Thyroid gland (tissue), 4 donors: ENCODE results near the gene CACHD1. TPM values are rescaled to one million over a fixed set of nuclear protein-coding genes. Genes with fewer than 3 reads are reported as not detected.

Experiments
- DNase-seq, 2 donors: peaks; one replicate each; pipeline ENCODE4 v3.0.0-alpha.2; 2019
- H3K27ac ChIP-seq, 3 donors: fragments of 200-600 bp; sonication (generic); 1 replicate in 2 of 3; 2 replicates in 1 of 3; pipeline ENCODE4 v1.5.1; 2016 to 2019; ENCODE audit warnings: mild to moderate bottlenecking in 1 of 3, moderate library complexity in 1 of 3
- H3K27me3 ChIP-seq: fragments of 200-600 bp; sonication (generic); one replicate; pipeline ENCODE4 v1.5.1; 2019
- H3K36me3 ChIP-seq, 2 donors: fragments of 200-600 bp; sonication (generic); one replicate each; pipeline ENCODE4 v1.5.1; 2016 to 2019
- H3K4me1 ChIP-seq, 2 donors: fragments of 200-600 bp; sonication (generic); one replicate each; pipeline ENCODE4 v1.5.1; 2017 to 2019
- H3K4me3 ChIP-seq, 3 donors: fragments of 200-600 bp; sonication (generic); replicated peaks in 1 of 3; 1 replicate in 2 of 3; 2 replicates in 1 of 3; pipeline ENCODE4 v1.5.1; 2016; ENCODE audit warnings: mild to moderate bottlenecking in 1 of 3
- H3K9me3 ChIP-seq: fragments of 200-600 bp; sonication (generic); one replicate; pipeline ENCODE4 v1.5.1; 2017
- CTCF ChIP-seq, 6 experiments: fragments of 200-600 bp in 3 of 6; fragments of 450-650 bp in 3 of 6; sonication (generic) in 3 of 6; IDR thresholded peaks; one replicate each; pipeline ENCODE4 v1.5.1; 2016 to 2019; ENCODE audit warnings: antibody characterized with exemption in 6 of 6, mild to moderate bottlenecking in 2 of 6, inconsistent platforms in 1 of 6, moderate library complexity in 1 of 6
- POLR2A ChIP-seq, 2 donors: fragments of 450-650 bp; IDR thresholded peaks; one replicate each; pipeline ENCODE4 v1.6.1; 2017; ENCODE audit warnings: antibody characterized with exemption in 2 of 2, mild to moderate bottlenecking in 2 of 2, moderate library complexity in 1 of 2
- WGBS, 2 donors: methylation state at CpG; one replicate each; pipeline ENCODE4 v1.1.5; 2017; 5-methylcytosine and 5-hydroxymethylcytosine counted together
- intact Hi-C: fragments of 100-400 bp; cut with DNase I; formaldehyde crosslinking; loops from one replicate; pipeline ENCODE4 v1.15.1; 2023
- total RNA-seq, 4 donors: library from RNA; depleted of rRNA; stranded (reverse); fragments of >200 nt; gene quantifications; one replicate each; pipeline ENCODE4 v1.2.3, GENCODE V29; 2016

Gene CACHD1
- total RNA-seq, 4 donors from 2014 or later = 12.9 to 25.1 (median 17.0) TPM

- Histone ChIP-seq H3K4me3 (no peak overlapping the region), H3K27ac (no peak overlapping the region), H3K36me3 (peaks cover 0 to 12% of the 10 kb centered on the region in 2 donors), H3K9me3 (no peaks in the 10 kb centered on the region), H3K27me3 (no peaks in the 10 kb centered on the region), H3K4me1 (no peaks in the 10 kb centered on the region)
- intact Hi-C loops = loop anchor here (5.0 kb wide), 1 partner anchor 134 kb away; no protein-coding TSS in a partner anchor
- no peak for DNase-seq
- whole genome bisulfite sequencing, 2 donors = 80 to 81% methylated on average over 3 of the region's 3 CpGs
- TF ChIP-seq POLR2A (IDR thresholded peaks at IDR 0.05) (no peak), CTCF (IDR thresholded peaks at IDR 0.05) (no peak)
Measured at GRCh38 chr1:64687725-64688327, 217.9 kb downstream of the CACHD1 start.

- Histone ChIP-seq H3K4me3 (no peak overlapping the region), H3K36me3 (peaks cover 0 to 8% of the 10 kb centered on the region in 2 donors), H3K9me3 (no peaks in the 10 kb centered on the region), H3K4me1 (no peaks in the 10 kb centered on the region), H3K27me3 (no peaks in the 10 kb centered on the region), H3K27ac (no peak overlapping the region)
- 79 to 82% methylated on average over 7 of the region's 7 CpGs for WGBS, 2 donors
- DNase-seq = no peak
- intact Hi-C loops = no loop called here
- TF ChIP-seq POLR2A (IDR thresholded peaks at IDR 0.05) (no peak), CTCF (IDR thresholded peaks at IDR 0.05) (no peak)
Measured at GRCh38 chr1:64691626-64692025, 221.7 kb downstream of the CACHD1 start.

GRCh38 chr1:64692911-64693310 is 223.0 kb downstream of the CACHD1 start:
- 0 to 46% methylated on average over 1 of the region's 1 CpG for WGBS, 2 donors
- intact Hi-C loops = no loop called here
- no peaks in the 10 kb centered on the region for H3K9me3 ChIP-seq
- TF ChIP-seq POLR2A (IDR thresholded peaks at IDR 0.05) (no peak), CTCF (IDR thresholded peaks at IDR 0.05) (no peak)
- no peaks in the 10 kb centered on the region for H3K27me3 ChIP-seq
- H3K4me1 ChIP-seq = no peaks in the 10 kb centered on the region
- H3K4me3 ChIP-seq = no peak overlapping the region
- H3K27ac ChIP-seq = no peak overlapping the region
- peaks cover 0 to 8% of the 10 kb centered on the region in 2 donors for H3K36me3 ChIP-seq
- no peak for DNase-seq

- Histone ChIP-seq H3K9me3 (no peaks in the 10 kb centered on the region), H3K4me1 (no peaks in the 10 kb centered on the region), H3K27ac (no peak overlapping the region), H3K4me3 (no peak overlapping the region), H3K36me3 (peaks cover 0 to 8% of the 10 kb centered on the region in 2 donors), H3K27me3 (no peaks in the 10 kb centered on the region)
- 87 to 93% methylated on average over 5 of the region's 5 CpGs for WGBS, 2 donors
- TF ChIP-seq CTCF (IDR thresholded peaks at IDR 0.05) (no peak), POLR2A (IDR thresholded peaks at IDR 0.05) (no peak)
- intact Hi-C loops = no loop called here
- no peak for DNase-seq
Measured at GRCh38 chr1:64693406-64693805, 223.5 kb downstream of the CACHD1 start.

GRCh38 chr1:64696879-64697278 is 226.9 kb downstream of the CACHD1 start:
- peaks cover 0 to 3% of the 10 kb centered on the region in 2 donors for H3K36me3 ChIP-seq

More at GRCh38 chr1:64696879-64697278, 226.9 kb downstream of the CACHD1 start:
- WGBS, 2 donors = 96% methylated on average over 3 of the region's 3 CpGs
- H3K4me3 ChIP-seq = no peak overlapping the region
- DNase-seq = no peak
- TF ChIP-seq POLR2A (IDR thresholded peaks at IDR 0.05) (no peak), CTCF (IDR thresholded peaks at IDR 0.05) (no peak)
- H3K27me3 ChIP-seq = no peaks in the 10 kb centered on the region
- intact Hi-C loops = no loop called here
- H3K27ac ChIP-seq = no peak overlapping the region
- H3K4me1 ChIP-seq = no peaks in the 10 kb centered on the region
- no peaks in the 10 kb centered on the region for H3K9me3 ChIP-seq
